Measurements from ENCODE around the gene SHTN1. TPM values are rescaled to one million over a fixed set of nuclear protein-coding genes. Genes with fewer than 3 reads are reported as not detected.

Gene SHTN1
- total RNA-seq, 1 donor from 2014 or later = 3.0 TPM

DNA sequence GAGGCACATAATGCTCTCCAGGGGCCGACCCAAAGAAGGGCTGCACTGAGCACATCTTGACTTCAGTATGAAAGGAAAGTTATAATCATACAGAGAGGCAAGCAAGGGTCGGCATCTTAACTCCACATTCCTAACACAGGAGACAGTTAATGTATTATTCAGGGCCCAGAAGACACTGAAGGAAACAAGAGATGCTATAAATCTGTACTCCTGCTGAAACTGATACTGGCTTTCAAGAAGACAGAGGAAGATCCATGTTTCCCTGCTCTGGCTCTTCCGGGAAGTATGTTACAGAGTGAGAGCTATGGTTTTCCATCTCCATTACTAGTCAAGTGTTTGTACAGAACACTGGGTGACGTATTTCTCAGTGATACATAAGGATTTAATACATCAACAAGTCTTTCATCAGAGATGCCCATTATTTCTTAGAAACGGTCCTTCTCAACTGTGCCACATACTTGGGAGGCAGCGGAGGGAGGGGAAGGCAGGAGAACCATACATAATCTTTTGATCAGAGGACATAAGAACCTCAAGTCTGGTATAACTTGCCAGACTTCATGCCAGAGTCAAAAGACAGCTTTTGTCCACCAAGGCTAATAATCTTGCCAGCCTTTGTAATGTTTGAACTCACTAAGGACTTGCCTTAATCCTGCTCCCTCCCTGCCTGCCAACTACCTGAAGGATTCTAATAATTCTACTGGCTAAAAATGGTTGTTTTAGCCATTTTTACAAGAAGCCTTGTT, 97.6 kb downstream of the SHTN1 start:
- intact Hi-C loops (cut with DNase I) = no loop called here
- H3K36me3 ChIP-seq = no peaks in the 10 kb centered on the region

GRCh38 chr10:116905845-116906210, 99.2 kb downstream of the SHTN1 start:
- no peak for DNase-seq (ENCODE audit: low spot score in 2 of 2)
- H3K36me3 ChIP-seq = no peaks in the 10 kb centered on the region
- H3K9me3 ChIP-seq = no peaks in the 10 kb centered on the region
- intact Hi-C loops (cut with DNase I) = no loop called here
- H3K27ac ChIP-seq = no peak overlapping the region
- H3K4me3 ChIP-seq = no peak overlapping the region
- H3K27me3 ChIP-seq = no peaks in the 10 kb centered on the region
- no peaks in the 10 kb centered on the region for H3K4me1 ChIP-seq
- TF ChIP-seq CTCF (IDR thresholded peaks at IDR 0.05) = no peak

More for the DNA sequence above, 97.6 kb downstream of the SHTN1 start:
- TF ChIP-seq CTCF (IDR thresholded peaks at IDR 0.05) = no peak
- DNase-seq (ENCODE audit: low spot score in 2 of 2) = no peak
- no peak overlapping the region for H3K27ac ChIP-seq
- H3K4me3 ChIP-seq = no peak overlapping the region
- no peaks in the 10 kb centered on the region for H3K4me1 ChIP-seq
- no peaks in the 10 kb centered on the region for H3K9me3 ChIP-seq
- no peaks in the 10 kb centered on the region for H3K27me3 ChIP-seq

- Histone ChIP-seq H3K4me1 (no peaks in the 10 kb centered on the region), H3K4me3 (no peak overlapping the region), H3K36me3 (no peaks in the 10 kb centered on the region), H3K27ac (no peak overlapping the region), H3K27me3 (no peaks in the 10 kb centered on the region), H3K9me3 (no peaks in the 10 kb centered on the region)
- TF ChIP-seq CTCF (IDR thresholded peaks at IDR 0.05) = no peak
- no peak for DNase-seq (ENCODE audit: low spot score in 2 of 2)
- intact Hi-C loops (cut with DNase I) = no loop called here
Measured at GRCh38 chr10:116899626-116900025, 105.4 kb downstream of the SHTN1 start.

DNA sequence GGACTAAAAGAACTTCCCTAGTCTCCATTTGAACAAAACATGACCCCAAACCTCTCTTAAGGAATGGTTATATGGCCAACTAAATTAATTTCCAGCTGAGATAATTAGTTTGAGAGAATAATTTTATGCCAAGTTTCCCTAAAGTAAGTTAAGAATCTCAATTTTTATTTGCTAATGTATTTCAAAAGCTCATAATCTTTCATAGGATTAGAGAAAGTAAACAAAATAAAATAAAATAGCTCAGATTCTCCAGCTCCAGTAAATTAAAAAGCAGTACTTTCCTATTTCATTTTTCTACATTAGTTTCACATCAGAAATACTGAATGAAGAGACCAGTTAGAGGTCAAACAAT, 111.3 kb downstream of the SHTN1 start:
- Histone ChIP-seq H3K4me3 (no peak overlapping the region), H3K9me3 (no peaks in the 10 kb centered on the region), H3K36me3 (no peaks in the 10 kb centered on the region), H3K27me3 (no peaks in the 10 kb centered on the region), H3K4me1 (peaks cover 0 to 9% of the 10 kb centered on the region in 2 donors), H3K27ac (no peak overlapping the region)
- DNase-seq (ENCODE audit: low spot score in 2 of 2) = no peak
- intact Hi-C loops (cut with DNase I) = no loop called here
- no peak for TF ChIP-seq CTCF (IDR thresholded peaks at IDR 0.05)

GRCh38 chr10:116892907-116893685, 111.9 kb downstream of the SHTN1 start:
- no peaks in the 10 kb centered on the region for H3K9me3 ChIP-seq
- H3K27me3 ChIP-seq = no peaks in the 10 kb centered on the region
- peaks cover 0 to 13% of the 10 kb centered on the region in 2 donors for H3K4me1 ChIP-seq
- no peak for DNase-seq (ENCODE audit: low spot score in 2 of 2)
- H3K36me3 ChIP-seq = no peaks in the 10 kb centered on the region
- H3K4me3 ChIP-seq = no peak overlapping the region
- no peak for TF ChIP-seq CTCF (IDR thresholded peaks at IDR 0.05)
- intact Hi-C loops (cut with DNase I) = no loop called here
- H3K27ac ChIP-seq = no peak overlapping the region

Data from ascending aorta (tissue), 2 donors.